PC-9 (cell line): ENCODE results near the gene PHF20.

Experiments
- EZH2 ChIP-seq: fragments of 200-600 bp; sonication (generic); IDR thresholded peaks from 2 replicates; pipeline ENCODE4 v1.8.0; 2017; ENCODE audit warnings: antibody characterized with exemption, low read depth
- TF ChIP-seq, protein P1 (sequence below): fragments of 200-600 bp; sonication (generic); conservative IDR thresholded peaks from 2 replicates; pipeline ENCODE4 v1.6.1; 2017; ENCODE audit warnings: mixed run types, antibody characterized with exemption, mild to moderate bottlenecking, moderate library complexity

DNA sequence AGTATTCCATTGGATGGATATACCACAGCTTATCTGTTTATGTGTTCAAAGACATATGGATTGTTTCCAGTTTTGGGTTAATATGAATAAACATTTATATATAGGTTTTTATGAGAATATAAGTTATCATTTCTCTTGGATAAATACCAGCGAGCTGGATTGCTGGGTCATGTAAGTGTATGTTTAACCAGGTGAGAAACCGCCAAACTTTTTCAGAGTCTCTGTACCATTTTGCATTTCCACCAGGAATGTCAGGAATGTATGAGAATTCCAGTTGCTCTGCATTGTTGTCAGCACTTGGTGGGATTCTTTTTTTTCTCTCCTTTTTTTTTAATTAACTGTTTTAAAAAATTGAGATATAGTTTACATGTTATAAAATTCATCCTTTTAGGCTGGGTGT is 52.1 kb downstream of the PHF20 start:
- TF ChIP-seq, protein P1, sequence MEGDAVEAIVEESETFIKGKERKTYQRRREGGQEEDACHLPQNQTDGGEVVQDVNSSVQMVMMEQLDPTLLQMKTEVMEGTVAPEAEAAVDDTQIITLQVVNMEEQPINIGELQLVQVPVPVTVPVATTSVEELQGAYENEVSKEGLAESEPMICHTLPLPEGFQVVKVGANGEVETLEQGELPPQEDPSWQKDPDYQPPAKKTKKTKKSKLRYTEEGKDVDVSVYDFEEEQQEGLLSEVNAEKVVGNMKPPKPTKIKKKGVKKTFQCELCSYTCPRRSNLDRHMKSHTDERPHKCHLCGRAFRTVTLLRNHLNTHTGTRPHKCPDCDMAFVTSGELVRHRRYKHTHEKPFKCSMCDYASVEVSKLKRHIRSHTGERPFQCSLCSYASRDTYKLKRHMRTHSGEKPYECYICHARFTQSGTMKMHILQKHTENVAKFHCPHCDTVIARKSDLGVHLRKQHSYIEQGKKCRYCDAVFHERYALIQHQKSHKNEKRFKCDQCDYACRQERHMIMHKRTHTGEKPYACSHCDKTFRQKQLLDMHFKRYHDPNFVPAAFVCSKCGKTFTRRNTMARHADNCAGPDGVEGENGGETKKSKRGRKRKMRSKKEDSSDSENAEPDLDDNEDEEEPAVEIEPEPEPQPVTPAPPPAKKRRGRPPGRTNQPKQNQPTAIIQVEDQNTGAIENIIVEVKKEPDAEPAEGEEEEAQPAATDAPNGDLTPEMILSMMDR = no peak
- TF ChIP-seq EZH2 = no peak
